ENCODE data around the gene EFNA1.

The EFNA1 gene

DNA sequence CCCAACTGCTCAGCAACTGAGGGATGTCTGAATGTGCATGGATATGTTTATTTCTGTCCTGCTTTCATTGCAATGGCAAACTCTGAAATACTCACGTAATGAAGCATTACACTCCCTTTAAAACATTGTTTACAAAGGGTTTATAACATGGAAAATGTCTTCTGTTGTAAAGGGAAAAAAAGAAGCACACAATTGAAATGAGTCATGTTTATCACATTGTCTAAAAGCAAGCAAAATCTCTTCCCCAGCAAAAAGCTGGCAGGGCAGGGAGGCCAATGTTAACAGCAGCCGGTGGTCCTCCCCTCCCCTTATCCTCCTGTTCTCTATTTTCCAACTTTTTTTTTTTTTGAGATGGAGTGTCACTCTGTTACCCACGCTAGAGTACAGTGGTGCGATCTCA is 3.9 kb upstream of the EFNA1 start:
- no peak for DNase-seq
- TF ChIP-seq GATA1 (IDR thresholded peaks at IDR 0.05; ENCODE audit: low read depth, low read length) (no peak), POLR2A (IDR thresholded peaks at IDR 0.05; ENCODE audit: low read length) (no peak)

DNA sequence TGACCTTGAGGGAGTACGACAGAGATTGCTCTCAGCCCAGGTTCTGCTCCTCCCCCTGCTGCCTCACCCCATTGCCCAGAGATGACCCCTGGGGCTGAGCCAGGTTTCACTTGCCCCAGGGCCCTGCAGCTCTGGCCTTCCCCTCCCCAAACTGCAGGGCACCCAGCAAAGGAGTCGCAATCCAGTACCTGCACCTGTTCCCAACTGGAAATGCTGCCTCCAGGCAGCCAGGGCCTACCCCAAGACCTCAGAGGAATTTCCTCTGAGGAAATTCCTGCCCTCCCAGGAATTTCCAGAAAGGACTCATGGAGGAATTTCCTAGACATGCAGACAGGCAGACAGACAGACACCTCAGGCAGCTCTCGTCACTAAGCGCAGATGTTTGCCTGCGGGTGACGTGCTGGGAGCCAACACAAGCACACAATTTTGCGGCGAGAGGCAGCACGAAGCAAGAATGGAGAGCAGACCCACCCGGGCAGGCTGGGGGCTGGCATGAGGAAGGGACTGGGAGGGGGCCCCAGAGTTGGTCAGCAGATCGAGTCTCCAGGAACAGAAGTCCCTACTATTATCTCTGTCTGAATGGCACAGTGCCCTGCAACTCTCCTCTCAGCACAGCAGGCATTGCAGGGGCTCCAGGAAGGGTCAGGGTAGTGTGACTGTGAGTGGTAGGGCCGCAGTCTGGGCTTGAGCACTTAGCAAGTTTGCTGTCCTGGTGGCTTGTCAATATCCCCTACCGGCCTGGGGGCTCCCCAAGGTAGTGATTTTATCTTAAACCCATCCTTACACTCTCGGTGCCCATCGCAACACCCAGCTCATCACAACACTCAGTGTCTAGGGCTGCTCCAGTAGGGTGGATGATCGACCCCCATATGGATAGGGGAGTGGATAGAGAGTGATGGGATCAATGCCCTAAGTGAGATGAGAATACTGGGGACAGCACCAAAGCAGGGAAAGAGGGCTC is 2.9 kb upstream of the EFNA1 start:
- TF ChIP-seq POLR2A (IDR thresholded peaks at IDR 0.05; ENCODE audit: low read length) (no peak), GATA1 (IDR thresholded peaks at IDR 0.05; ENCODE audit: low read depth, low read length) (no peak)
- DNase-seq = no peak

DNA sequence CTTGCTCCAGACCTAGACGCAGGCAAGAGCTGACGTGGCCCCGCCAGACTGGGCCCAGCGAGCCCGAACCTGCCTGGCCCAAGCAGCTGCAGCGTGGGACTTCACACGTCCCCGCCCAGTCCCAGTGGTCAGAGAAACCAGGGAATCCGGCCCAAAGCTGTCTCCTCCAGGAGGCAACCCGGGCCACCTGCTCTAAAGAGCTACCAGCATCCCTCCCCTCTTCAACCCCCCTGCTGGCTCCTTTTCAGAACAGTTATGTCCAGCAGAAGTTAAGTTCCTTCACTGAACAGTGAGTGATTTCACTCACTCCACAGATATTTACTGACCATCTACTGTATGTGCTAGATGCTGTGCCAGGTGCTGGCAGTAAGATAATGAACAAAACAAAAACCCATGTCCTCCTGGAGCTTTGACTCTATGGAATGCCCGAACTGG is 2.1 kb upstream of the EFNA1 start:
- TF ChIP-seq POLR2A (IDR thresholded peaks at IDR 0.05; ENCODE audit: low read length) (no peak), GATA1 (IDR thresholded peaks at IDR 0.05; ENCODE audit: low read depth, low read length) (no peak)
- DNase-seq = no peak

DNA sequence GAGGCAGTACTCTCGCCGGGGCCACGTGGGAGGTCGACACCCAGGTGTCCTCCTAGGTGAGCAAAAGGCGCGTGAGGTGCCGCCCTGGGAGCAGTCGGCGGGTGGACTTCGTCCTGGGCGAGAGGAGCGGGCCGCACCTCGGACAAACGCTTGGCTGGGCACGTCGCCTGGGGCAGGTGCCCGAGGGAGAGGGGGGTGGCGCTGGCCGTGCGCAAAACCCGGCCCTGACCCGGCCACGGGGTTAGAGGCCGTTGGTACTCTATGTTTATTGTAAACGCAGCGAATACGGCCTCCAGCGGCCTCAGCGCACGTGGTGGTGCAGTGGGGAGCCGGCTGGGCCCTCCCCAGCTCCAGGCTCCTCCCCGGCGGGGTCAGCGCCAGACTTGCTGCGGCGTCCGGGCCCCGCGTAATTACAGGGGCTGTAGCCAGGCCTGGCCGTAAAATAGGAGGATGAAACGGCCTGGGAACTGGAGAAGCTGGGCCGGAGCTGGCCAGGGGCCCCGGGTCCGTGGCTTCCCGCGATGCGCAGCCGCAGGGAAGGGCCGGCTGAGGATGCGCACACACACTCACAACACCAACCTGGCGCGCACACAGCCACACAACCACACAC is 1.6 kb upstream of the EFNA1 start:
- DNase-seq = no peak
- TF ChIP-seq POLR2A (IDR thresholded peaks at IDR 0.05; ENCODE audit: low read length) (no peak), GATA1 (IDR thresholded peaks at IDR 0.05; ENCODE audit: low read depth, low read length) (no peak)

DNA sequence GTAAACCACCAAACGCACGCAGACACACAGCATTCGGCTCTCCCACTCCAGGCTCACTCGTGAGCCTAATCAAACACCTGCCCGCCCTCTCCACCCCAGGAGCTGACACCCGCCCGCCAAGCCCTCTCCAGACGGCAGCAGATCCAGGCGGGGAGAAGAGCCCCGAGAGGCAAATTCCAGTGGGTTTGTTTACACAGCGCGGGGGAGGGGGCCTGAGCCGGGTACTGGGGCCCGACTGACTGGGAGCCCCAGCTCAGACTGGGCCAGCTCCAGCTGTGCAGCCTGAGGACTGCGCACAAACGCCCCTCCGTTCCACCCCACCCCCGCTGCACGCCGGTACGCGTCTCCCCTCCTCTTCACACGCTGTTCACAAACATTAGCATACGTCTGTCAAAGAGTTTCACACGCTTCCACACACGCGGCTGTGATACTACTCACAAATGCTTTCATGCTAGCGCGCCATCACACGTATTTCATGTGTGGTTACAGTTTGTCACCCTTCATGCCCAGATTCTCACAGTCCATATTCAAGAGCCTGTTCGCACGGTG is 1.0 kb upstream of the EFNA1 start:
- no peak for DNase-seq
- TF ChIP-seq GATA1 (IDR thresholded peaks at IDR 0.05; ENCODE audit: low read depth, low read length) (no peak), POLR2A (IDR thresholded peaks at IDR 0.05; ENCODE audit: low read length) (no peak)

DNA sequence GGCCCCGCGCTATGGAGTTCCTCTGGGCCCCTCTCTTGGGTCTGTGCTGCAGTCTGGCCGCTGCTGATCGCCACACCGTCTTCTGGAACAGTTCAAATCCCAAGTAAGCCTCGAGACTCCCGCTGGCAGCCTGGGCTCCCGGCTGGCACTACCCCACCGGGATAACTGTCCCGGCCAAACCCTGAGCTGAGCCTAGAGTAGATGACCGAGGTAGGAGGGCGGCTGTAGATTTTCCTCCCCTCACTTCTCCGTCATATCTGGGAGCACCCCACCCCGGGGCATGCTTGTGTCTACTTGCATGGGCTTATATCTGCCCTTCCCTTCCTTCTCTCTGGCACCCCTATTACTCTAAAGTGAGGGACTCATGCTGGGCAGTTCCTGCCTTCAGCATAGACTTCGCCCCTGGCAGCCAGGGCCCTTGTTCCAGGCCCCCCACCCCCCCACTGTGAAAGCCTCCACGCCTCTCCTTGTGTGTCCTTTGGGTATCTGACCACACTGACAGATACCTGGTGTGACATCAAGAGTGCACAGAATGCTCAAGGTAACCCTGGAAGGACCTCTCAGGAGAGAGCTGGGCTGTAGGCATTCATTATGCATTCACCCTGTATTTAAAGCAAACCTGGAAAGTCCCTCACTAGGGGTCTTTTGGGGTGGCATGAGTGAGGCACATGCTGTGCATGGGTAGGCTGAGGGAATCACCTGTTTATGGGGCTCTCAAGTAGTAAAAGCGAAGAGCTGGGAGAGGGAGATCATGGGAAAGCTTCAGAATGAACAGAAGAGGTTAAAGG is 485 bp downstream of the EFNA1 start:
- no peak for TF ChIP-seq POLR2A (IDR thresholded peaks at IDR 0.05; ENCODE audit: low read length)
- no peak for DNase-seq

DNA sequence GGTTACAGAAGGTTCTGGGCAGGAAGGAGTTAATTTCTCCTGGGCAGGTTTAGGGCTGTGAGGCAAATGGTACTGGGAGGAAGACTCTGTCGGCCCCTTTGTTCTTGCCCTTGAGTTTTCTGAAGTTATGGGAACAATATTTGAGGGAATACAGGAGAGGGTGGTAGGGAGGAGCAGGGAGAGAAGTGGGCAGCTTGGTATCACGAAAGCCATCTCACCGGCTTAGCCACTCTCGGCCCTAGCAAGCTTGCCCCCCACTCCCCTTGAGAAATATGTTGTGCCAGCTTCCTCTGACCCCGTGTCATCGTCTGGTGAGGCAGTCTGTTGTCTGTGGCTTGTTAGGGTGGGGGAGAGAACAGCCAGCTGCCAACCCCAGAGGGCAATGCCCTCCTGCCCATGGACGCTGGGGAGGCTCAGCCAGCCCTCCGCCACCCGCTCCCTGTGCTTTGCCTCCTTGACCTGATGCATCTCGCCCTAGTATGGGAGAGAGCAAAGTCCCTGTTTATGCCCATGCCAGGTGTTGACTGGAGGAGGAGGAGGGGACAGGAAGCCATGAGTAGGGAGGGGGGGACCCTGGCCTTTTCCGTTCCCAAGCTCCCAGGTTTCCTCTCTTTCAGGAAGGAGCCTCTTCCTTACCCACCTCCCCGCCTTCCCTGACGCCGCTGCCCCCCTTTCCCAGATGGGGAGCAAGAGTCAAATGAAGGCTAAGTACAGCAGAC is 1.2 kb downstream of the EFNA1 start:
- no peak for DNase-seq
- no peak for TF ChIP-seq POLR2A (IDR thresholded peaks at IDR 0.05; ENCODE audit: low read length)
- TF ChIP-seq GATA1 (IDR thresholded peaks at IDR 0.05; ENCODE audit: low read depth, low read length) = no peak

DNA sequence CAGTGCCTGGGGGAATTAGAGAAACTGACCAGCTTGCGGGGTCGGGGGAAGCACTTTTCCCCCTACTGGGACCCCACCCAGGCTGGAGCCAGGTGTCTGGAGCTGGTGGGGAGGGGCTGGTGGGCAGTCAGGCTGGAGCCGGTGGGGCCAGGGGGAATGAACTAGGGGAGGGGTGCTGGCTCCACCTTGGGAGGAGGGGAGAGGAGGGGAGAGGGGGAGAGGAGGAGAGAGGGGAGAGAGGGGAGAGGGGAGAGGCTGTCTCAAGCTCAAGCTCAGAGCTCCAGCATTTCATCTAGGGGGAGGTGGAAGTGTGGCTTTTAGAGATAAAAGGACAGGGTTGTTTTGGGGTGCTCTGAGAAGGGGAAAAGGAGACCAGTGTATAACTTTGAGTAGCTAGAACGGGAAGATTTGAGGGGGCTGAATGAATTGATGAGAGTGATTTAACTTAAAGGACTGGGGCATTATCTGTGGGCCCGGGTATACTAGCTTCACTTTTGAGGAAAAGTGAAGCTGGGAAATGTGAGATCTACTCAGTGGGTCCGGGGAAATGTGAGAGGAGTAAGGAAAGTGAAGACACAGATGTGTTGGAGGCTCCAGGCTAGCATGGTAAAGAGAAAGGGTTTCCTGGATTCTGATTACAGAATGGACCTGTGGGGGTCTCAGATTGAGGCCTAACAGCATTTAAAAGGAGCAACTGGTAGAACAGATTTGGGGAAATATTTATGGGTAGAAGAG is 2.8 kb downstream of the EFNA1 start:
- DNase-seq = no peak
- TF ChIP-seq POLR2A (IDR thresholded peaks at IDR 0.05; ENCODE audit: low read length) (no peak), GATA1 (IDR thresholded peaks at IDR 0.05; ENCODE audit: low read depth, low read length) (no peak)

DNA sequence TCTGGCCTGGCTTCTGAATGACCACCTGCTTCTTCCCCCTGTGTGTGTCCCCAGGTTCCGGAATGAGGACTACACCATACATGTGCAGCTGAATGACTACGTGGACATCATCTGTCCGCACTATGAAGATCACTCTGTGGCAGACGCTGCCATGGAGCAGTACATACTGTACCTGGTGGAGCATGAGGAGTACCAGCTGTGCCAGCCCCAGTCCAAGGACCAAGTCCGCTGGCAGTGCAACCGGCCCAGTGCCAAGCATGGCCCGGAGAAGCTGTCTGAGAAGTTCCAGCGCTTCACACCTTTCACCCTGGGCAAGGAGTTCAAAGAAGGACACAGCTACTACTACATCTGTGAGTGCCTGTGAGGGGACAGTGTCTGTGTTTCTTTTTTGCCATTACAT is 3.6 kb downstream of the EFNA1 start:
- TF ChIP-seq GATA1 (IDR thresholded peaks at IDR 0.05; ENCODE audit: low read depth, low read length) = no peak
- TF ChIP-seq POLR2A (IDR thresholded peaks at IDR 0.05; ENCODE audit: low read length) = no peak
- no peak for DNase-seq

DNA sequence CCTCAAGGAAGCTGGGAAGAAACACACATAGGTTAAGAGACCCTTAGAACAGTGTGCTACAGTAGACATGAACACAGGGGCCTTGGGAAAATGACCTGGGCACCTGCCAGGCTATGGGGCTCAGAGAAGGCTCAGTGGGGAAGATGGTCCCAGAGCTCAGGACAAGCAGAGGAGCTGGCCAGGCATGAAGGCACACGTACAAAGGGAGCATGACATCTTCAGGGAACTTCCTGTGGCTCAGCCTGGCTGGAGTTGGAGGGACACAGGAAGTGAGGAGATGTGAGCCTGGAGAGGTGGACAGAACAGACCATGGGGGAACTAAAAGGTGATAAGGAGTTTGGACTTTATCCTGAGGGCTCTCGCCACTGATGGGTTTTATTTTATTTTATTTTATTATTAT is 4.2 kb downstream of the EFNA1 start:
- no peak for DNase-seq
- TF ChIP-seq POLR2A (IDR thresholded peaks at IDR 0.05; ENCODE audit: low read length) (no peak), GATA1 (IDR thresholded peaks at IDR 0.05; ENCODE audit: low read depth, low read length) (no peak)

DNA sequence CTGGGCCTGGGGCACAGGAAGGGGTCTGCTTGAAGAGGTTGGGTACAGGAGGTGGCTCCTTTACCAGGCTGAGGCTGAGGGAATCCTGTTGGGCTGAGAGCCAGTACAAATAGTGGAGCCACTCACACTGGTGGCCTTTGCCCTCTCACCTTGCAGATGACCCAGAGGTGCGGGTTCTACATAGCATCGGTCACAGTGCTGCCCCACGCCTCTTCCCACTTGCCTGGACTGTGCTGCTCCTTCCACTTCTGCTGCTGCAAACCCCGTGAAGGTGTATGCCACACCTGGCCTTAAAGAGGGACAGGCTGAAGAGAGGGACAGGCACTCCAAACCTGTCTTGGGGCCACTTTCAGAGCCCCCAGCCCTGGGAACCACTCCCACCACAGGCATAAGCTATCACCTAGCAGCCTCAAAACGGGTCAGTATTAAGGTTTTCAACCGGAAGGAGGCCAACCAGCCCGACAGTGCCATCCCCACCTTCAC is 6.2 kb downstream of the EFNA1 start:
- no peak for DNase-seq
- TF ChIP-seq GATA1 (IDR thresholded peaks at IDR 0.05; ENCODE audit: low read depth, low read length) (no peak), POLR2A (IDR thresholded peaks at IDR 0.05; ENCODE audit: low read length) (no peak)

DNA sequence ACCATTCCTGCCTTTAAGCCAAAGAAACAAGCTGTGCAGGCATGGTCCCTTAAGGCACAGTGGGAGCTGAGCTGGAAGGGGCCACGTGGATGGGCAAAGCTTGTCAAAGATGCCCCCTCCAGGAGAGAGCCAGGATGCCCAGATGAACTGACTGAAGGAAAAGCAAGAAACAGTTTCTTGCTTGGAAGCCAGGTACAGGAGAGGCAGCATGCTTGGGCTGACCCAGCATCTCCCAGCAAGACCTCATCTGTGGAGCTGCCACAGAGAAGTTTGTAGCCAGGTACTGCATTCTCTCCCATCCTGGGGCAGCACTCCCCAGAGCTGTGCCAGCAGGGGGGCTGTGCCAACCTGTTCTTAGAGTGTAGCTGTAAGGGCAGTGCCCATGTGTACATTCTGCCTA is 6.6 kb downstream of the EFNA1 start:
- no peak for DNase-seq
- no peak for TF ChIP-seq POLR2A (IDR thresholded peaks at IDR 0.05; ENCODE audit: low read length)
- no peak for TF ChIP-seq GATA1 (IDR thresholded peaks at IDR 0.05; ENCODE audit: low read depth, low read length)

All from erythroblast (primary cell).